HG03097 (cell line): Measurements from ENCODE around the gene EFCAB6.

ENCODE experiments used
- ATAC-seq: cut with Tn5 transposase; IDR thresholded peaks from one replicate; pipeline ENCODE4 v1.9.1; 2021; ENCODE audit not compliant: unreplicated experiment, low FRiP score

The EFCAB6 gene

GRCh38 chr22:43488937-43489336 lies 323.2 kb downstream of the EFCAB6 start:
- no peak for ATAC-seq

GRCh38 chr22:43488031-43488866 lies 323.9 kb downstream of the EFCAB6 start:
- no peak for ATAC-seq

GRCh38 chr22:43487311-43488030 lies 324.6 kb downstream of the EFCAB6 start:
- no peak for ATAC-seq

DNA sequence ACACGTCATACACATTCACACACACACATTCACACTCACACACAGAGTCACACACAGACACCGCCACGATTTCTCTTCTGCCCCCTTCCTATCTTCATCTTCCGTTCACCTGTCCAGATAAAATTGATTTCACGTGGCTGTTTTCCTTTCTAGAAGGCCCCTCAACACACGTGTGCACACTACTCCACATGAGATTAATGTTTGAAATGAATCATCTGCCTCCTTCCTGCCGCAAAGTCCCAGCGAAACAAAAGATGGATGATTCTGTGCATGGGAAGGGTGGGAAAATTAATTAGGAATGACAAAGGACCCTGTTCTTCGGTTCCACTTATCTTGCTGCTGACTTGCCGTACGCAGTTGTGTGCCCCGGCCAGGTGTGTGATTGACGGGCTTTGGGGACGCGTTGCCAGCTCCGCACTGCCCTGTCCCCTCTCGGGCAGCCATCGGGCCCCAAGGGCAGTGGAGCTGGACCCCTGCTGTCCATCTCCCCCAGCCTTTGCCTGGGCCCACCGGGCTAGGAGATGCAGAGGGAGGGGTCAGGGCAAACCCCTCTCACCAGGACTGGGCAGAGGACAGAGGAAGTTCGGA lies 326.5 kb downstream of the EFCAB6 start:
- ATAC-seq = no peak

DNA sequence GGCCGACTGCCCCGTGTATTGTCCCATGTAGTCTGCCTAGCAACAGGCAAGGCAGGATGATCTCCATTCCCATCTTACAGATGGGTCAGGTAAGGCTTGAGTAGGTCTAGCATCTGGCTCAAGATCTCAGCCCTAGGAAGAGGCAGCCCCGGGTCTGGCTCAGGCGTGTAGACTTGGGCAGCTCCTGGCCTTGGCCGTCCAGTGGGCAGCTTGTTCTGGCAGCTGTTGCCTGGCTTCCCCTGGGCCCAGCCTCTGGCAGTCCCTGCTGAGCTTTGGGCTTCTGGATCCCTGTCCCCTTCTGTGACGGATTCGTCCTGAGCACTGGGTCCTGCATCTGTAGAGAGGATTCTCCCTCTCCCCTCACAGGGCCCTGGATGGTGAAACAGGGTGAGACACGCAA lies 327.9 kb downstream of the EFCAB6 start:
- no peak for ATAC-seq

- no peak for ATAC-seq
These were observed 328.4 kb downstream of the EFCAB6 start for GRCh38 chr22:43483669-43484068.

DNA sequence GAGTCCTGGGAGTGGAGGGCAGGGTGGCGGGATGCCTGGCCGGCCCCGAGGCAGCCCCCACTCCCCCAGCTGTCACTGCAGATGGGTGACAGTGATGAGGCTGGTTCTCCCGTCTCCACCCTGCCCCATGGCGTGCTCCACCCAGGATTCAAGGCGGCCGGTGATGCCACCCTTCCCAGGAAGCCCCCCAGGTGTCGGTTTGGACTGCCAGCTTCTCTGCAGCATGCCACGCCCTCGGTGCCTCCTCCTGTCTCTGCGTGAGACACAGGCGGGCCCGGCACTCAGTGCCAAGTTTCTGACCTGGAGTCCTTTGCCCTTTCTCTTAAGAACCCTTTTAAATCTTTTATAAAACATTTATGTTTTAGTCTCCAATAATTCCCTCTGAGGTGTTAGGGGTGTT lies 328.8 kb downstream of the EFCAB6 start:
- ATAC-seq = no peak

DNA sequence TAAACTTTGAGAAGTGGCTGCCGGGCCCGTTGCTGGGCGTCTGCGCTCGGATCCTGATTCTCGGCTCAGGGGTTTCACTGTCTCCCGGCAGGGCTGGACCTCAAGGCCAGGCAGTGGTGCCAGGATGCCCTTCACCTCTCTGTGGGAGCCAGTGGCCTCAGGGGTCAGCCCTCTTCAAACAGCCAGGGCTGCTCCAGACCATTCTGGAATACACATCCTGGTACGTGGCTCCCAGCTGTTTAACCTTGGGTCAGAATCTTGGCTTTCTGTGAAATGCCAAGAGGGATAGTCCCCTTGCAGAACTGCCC lies 329.8 kb downstream of the EFCAB6 start:
- no peak for ATAC-seq

DNA sequence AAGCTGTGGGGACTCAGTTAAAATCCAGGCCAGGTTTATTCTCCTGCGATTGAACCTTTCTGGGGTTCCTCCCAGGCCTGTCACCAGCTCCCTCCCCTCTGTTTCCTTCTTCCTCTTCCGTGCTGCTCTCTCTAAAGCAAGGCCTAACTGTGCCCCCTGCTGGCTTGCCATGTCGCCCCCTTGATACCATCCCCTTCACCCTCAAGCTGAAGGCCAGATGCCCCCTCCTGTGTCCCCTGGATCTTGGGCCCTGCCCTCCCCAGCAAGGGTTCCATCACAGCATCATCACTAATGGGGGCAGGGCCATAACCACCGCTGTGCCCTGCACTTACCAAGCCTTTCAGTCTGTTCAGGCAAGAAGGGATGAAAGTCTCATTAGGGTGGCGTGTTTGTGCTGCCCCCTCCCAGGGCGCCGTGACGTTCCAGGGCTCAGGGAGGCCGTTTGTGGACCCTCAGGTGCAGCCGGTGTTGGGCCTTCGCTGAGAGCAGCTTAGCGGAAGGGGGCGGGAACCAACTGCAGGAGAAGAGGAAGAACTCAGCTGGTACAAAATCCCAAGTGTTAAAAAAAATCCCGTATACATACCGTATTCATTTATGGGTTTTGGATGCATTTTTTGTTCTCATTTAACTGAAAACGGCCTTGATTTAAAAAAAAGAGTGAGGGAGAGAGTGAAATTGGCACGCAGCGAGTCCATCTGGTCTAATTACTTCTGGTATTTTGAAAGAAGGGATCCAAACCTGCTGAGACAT lies 330.4 kb downstream of the EFCAB6 start:
- ATAC-seq = no peak

DNA sequence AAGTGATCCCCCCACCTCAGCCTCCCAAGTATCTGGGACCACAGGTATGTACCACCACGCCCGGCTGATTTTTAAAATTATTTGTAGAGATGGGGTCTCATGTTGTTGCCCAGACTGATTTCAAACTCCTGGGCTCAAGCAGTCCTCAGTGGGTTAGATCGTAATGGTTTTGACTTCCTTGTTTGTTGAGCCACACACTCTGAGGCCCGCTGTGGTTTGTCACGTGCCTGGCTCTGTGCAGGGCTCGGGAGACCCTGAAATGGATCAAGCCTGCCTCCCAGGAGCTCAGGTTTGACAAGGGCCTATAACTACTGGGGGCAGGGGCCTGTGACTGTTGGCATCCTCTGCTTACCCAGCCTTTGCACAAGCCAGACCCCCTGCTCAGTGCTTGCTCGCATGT lies 332.1 kb downstream of the EFCAB6 start:
- ATAC-seq = no peak

DNA sequence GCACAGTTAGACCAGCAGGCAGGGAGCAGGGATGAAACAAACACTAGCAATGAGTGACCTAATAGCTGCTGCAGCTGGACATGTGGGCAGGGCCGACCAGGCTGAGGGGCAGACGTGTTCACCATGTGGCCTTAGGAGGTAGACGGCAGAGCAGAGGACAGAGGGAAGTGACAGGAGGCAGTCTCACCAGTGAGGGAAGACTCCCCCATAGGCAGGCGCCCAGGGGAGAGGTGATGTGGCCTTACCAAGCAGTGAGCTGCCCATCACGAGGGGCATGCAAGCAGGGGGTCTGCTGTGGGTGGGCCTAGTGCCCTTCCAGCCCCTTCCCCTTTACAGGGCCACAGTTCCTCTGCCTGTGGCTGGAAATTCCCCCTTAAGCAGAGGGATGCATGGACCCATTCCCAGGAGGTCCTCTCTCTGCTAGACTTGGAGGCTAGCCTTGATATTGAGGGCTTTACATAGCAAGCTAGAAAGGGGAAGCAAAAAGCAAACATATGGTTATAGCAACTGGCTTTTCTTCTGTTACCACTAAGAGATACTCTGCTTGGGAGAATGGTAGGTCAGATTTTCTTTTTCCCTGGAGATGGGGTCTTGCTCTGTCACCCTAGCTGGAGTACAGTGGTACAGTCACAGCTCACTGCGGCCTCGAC lies 332.7 kb downstream of the EFCAB6 start:
- no peak for ATAC-seq
